HepG2 (cell line): ENCODE data around the gene TLN1. TPM values are rescaled to one million over a fixed set of nuclear protein-coding genes. Genes with fewer than 3 reads are reported as not detected.

Experiments used
- ATAD3A ChIP-seq: sonication (generic); formaldehyde crosslinking; IDR thresholded peaks from 2 replicates; pipeline ENCODE4 v1.4.0; 2020; ENCODE audit warnings: missing genetic modification reagents
- CHD4 ChIP-seq: fragments of 200-600 bp; sonication (generic); IDR thresholded peaks from 2 replicates; pipeline ENCODE4 v1.7.0; 2017; ENCODE audit warnings: mild to moderate bottlenecking, low read length, borderline replicate concordance
- ELF4 ChIP-seq: sonication (generic); formaldehyde crosslinking; IDR thresholded peaks from 2 replicates; pipeline ENCODE4 v1.5.0; 2020; ENCODE audit warnings: missing genetic modification reagents, mild to moderate bottlenecking, moderate library complexity, borderline replicate concordance
- GATAD1 ChIP-seq: IDR thresholded peaks from 2 replicates; pipeline ENCODE4 v1.6.1; 2016; ENCODE audit warnings: missing genetic modification reagents, missing compliant biosample characterization
- HMG20A ChIP-seq: IDR thresholded peaks from 2 replicates; pipeline ENCODE4 v1.6.1; 2016; ENCODE audit warnings: borderline replicate concordance
- KDM6A ChIP-seq: IDR thresholded peaks from 2 replicates; pipeline ENCODE4 v1.6.1; 2016; ENCODE audit warnings: low read depth
- NFE2 ChIP-seq: sonication (generic); formaldehyde crosslinking; IDR thresholded peaks from 2 replicates; pipeline ENCODE4 v1.4.0; 2020; ENCODE audit warnings: missing genetic modification reagents
- POLR2AphosphoS5 ChIP-seq: IDR thresholded peaks from 2 replicates; pipeline ENCODE4 v1.6.1; 2012; ENCODE audit warnings: low read depth, low read length
- SCMH1 ChIP-seq: sonication (generic); formaldehyde crosslinking; IDR thresholded peaks from 2 replicates; pipeline ENCODE4 v1.9.0; 2021; ENCODE audit warnings: missing genetic modification reagents, mild to moderate bottlenecking, borderline replicate concordance
- TCF12 ChIP-seq, 2 experiments: fragments of 450-650 bp in 1 of 2; sonication (generic) in 1 of 2; formaldehyde crosslinking in 1 of 2; IDR thresholded peaks; 2 replicates each; pipeline versions ENCODE4 v1.6.1 to v1.8.0; 2017 to 2022; ENCODE audit warnings: antibody characterized with exemption in 1 of 2, mild to moderate bottlenecking in 1 of 2, missing genetic modification reagents in 1 of 2, moderate library complexity in 1 of 2
- TSC22D2 ChIP-seq: sonication (generic); formaldehyde crosslinking; IDR thresholded peaks from 2 replicates; pipeline ENCODE4 v1.5.1; 2020; ENCODE audit warnings: missing genetic modification reagents, mild to moderate bottlenecking, borderline replicate concordance
- ZBTB42 ChIP-seq: sonication (generic); formaldehyde crosslinking; IDR thresholded peaks from 2 replicates; pipeline ENCODE4 v1.5.0; 2020; ENCODE audit warnings: mild to moderate bottlenecking, missing genetic modification reagents
- ZBTB7B ChIP-seq: sonication (generic); formaldehyde crosslinking; IDR thresholded peaks from 2 replicates; pipeline ENCODE4 v1.4.0; 2020; ENCODE audit warnings: missing genetic modification reagents
- ZNF207 ChIP-seq: fragments of 450-650 bp; IDR thresholded peaks from 2 replicates; pipeline ENCODE4 v1.6.1; 2016; ENCODE audit warnings: antibody characterized with exemption, borderline replicate concordance
- ZNF282 ChIP-seq: fragments of 450-650 bp; IDR thresholded peaks from 2 replicates; pipeline ENCODE4 v1.6.1; 2018; ENCODE audit not compliant: partially characterized antibody
- ZNF562 ChIP-seq: sonication (generic); formaldehyde crosslinking; IDR thresholded peaks from 2 replicates; pipeline ENCODE4 v1.8.0; 2022; ENCODE audit warnings: missing genetic modification reagents, borderline replicate concordance
- polyA plus RNA-seq, 8 experiments: library from polyadenylated mRNA; depleted of rRNA in 3 of 8; stranded (reverse) in 7 of 8; unstranded in 1 of 8; fragments of >200 nt; fragmentation: Illumina TruSeq in 4 of 8; extraction: Trizol in 4 of 8; gene quantifications; 2 replicates each; pipeline versions ENCODE4 v1.2.1 to v1.2.3, GENCODE V29; 2011 to 2016; ENCODE audit warnings: low read depth in 4 of 8, missing spikeins in 1 of 8, mixed read lengths in 1 of 8; ENCODE audit not compliant: insufficient read depth in 1 of 8
- total RNA-seq, 5 experiments: library from RNA; depleted of rRNA; stranded (reverse); fragments of >200 nt; fragmentation: Illumina TruSeq; extraction: Trizol; gene quantifications; 2 replicates each; pipeline ENCODE4 v1.2.3, GENCODE V29; 2016; ENCODE audit warnings: low read depth in 1 of 5
- TF ChIP-seq, protein P1 (sequence below): IDR thresholded peaks from 2 replicates; pipeline ENCODE4 v1.6.1; 2016; ENCODE audit warnings: control low read depth
- TF ChIP-seq, protein P2 (sequence below), 2 experiments: IDR thresholded peaks; 2 replicates each; pipeline ENCODE4 v1.6.1; 2011 to 2012; ENCODE audit warnings: low read length in 2 of 2, borderline replicate concordance in 1 of 2, low read depth in 1 of 2, mild to moderate bottlenecking in 1 of 2, moderate library complexity in 1 of 2
- TF ChIP-seq, protein P3 (sequence below): IDR thresholded peaks from 2 replicates; pipeline ENCODE4 v1.6.1; 2016; ENCODE audit warnings: missing genetic modification reagents, missing compliant biosample characterization
- TF ChIP-seq, protein P4 (sequence below): sonication (generic); formaldehyde crosslinking; IDR thresholded peaks from 2 replicates; pipeline ENCODE4 v1.8.0; 2022; ENCODE audit warnings: low read depth, missing genetic modification reagents
- TF ChIP-seq, protein P5 (sequence below): sonication (generic); formaldehyde crosslinking; IDR thresholded peaks from 2 replicates; pipeline ENCODE4 v1.4.0; 2020; ENCODE audit warnings: mild to moderate bottlenecking, missing genetic modification reagents

TLN1 gene
- total and polyA plus RNA-seq, 2 of the 13 experiments (the other 11 are each of a cell fraction or from before 2014, with no cell fraction given), result 35.2 to 51.8 TPM

DNA sequence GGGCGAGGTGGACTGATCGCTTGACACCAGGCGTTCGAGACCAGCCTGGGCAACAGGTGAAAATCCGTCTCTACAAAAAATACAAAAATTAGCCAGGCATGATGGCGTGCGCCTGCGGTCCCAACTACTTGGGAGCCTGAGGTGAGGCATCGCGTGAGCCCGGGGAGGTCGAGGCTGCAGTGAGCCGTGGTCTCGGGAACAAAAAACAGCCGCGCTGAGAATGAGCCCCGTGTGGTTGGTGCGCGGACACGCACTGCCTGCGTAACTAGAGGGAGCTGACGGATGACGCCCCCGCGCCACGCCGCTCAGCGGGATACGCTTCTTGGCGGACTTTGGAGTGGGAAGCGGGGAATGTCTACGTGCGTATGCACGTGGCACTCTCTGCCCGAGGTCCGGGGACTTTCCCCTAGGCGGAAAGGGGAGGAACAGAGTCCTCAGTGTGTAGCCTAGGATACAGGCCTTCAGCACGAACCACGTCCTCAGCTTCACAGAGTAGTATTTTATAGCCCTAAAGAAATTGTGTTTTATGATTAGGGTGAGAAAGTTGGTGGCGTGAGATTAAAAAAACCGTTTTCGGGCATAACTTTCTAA, 74.4 kb downstream of the TLN1 start, which contains the start of gene RMRP (continued):
- TF ChIP-seq, protein P1, sequence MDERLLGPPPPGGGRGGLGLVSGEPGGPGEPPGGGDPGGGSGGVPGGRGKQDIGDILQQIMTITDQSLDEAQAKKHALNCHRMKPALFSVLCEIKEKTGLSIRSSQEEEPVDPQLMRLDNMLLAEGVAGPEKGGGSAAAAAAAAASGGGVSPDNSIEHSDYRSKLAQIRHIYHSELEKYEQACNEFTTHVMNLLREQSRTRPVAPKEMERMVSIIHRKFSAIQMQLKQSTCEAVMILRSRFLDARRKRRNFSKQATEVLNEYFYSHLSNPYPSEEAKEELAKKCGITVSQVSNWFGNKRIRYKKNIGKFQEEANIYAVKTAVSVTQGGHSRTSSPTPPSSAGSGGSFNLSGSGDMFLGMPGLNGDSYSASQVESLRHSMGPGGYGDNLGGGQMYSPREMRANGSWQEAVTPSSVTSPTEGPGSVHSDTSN (CRISPR knock-in tag), result no peak
- TF ChIP-seq POLR2AphosphoS5 (peak; percentile 71), SCMH1 (no peak), TCF12 (IDR thresholded peaks at IDR 0.05) (no peak), TCF12 (CRISPR knock-in tag; IDR thresholded peaks at IDR 0.05) (0 out of 2 replicates have a peak, but pooled peaks have one; percentile 45), TSC22D2 (CRISPR knock-in tag) (no peak; the same call in 1 of the 2 replicates), ATAD3A (CRISPR knock-in tag) (no peak; the same call in 1 of the 2 replicates), ELF4 (CRISPR knock-in tag) (no peak; the same call in 1 of the 2 replicates), ZNF207 (no peak), HMG20A (CRISPR knock-in tag) (peak; percentile 60; the same call in 1 of the 2 replicates), ZNF562 (no peak), NFE2 (no peak), CHD4 (no peak), KDM6A (CRISPR knock-in tag) (peak; percentile 41; the same call in 1 of the 2 replicates), ZNF282 (no peak), ZBTB7B (CRISPR knock-in tag) (peak; percentile 89; the same call in 1 of the 2 replicates), GATAD1 (CRISPR knock-in tag) (peak; percentile 84), ZBTB42 (CRISPR knock-in tag) (no peak; the same call in none of the 2 replicates)
- TF ChIP-seq, protein P2, sequence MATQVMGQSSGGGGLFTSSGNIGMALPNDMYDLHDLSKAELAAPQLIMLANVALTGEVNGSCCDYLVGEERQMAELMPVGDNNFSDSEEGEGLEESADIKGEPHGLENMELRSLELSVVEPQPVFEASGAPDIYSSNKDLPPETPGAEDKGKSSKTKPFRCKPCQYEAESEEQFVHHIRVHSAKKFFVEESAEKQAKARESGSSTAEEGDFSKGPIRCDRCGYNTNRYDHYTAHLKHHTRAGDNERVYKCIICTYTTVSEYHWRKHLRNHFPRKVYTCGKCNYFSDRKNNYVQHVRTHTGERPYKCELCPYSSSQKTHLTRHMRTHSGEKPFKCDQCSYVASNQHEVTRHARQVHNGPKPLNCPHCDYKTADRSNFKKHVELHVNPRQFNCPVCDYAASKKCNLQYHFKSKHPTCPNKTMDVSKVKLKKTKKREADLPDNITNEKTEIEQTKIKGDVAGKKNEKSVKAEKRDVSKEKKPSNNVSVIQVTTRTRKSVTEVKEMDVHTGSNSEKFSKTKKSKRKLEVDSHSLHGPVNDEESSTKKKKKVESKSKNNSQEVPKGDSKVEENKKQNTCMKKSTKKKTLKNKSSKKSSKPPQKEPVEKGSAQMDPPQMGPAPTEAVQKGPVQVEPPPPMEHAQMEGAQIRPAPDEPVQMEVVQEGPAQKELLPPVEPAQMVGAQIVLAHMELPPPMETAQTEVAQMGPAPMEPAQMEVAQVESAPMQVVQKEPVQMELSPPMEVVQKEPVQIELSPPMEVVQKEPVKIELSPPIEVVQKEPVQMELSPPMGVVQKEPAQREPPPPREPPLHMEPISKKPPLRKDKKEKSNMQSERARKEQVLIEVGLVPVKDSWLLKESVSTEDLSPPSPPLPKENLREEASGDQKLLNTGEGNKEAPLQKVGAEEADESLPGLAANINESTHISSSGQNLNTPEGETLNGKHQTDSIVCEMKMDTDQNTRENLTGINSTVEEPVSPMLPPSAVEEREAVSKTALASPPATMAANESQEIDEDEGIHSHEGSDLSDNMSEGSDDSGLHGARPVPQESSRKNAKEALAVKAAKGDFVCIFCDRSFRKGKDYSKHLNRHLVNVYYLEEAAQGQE (IDR thresholded peaks at IDR 0.05; ENCODE audit: borderline replicate concordance in 1 of 2, low read depth in 1 of 2, low read length in 2 of 2), result peak in 1 of 2 experiments; percentile 65; a peak in 2 of 4 replicates
- TF ChIP-seq, protein P3, sequence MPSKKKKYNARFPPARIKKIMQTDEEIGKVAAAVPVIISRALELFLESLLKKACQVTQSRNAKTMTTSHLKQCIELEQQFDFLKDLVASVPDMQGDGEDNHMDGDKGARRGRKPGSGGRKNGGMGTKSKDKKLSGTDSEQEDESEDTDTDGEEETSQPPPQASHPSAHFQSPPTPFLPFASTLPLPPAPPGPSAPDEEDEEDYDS, result peak; percentile 71; the same call in 1 of the 2 replicates
- TF ChIP-seq, protein P4, sequence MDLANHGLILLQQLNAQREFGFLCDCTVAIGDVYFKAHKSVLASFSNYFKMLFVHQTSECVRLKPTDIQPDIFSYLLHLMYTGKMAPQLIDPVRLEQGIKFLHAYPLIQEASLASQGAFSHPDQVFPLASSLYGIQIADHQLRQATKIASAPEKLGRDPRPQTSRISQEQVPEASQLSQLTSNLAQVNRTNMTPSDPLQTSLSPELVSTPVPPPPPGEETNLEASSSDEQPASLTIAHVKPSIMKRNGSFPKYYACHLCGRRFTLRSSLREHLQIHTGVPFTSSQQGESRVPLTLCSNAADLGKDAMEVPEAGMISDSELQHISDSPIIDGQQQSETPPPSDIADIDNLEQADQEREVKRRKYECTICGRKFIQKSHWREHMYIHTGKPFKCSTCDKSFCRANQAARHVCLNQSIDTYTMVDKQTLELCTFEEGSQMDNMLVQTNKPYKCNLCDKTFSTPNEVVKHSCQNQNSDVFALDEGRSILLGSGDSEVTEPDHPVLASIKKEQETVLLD (CRISPR knock-in tag), result peak; percentile 90
- TF ChIP-seq, protein P5, sequence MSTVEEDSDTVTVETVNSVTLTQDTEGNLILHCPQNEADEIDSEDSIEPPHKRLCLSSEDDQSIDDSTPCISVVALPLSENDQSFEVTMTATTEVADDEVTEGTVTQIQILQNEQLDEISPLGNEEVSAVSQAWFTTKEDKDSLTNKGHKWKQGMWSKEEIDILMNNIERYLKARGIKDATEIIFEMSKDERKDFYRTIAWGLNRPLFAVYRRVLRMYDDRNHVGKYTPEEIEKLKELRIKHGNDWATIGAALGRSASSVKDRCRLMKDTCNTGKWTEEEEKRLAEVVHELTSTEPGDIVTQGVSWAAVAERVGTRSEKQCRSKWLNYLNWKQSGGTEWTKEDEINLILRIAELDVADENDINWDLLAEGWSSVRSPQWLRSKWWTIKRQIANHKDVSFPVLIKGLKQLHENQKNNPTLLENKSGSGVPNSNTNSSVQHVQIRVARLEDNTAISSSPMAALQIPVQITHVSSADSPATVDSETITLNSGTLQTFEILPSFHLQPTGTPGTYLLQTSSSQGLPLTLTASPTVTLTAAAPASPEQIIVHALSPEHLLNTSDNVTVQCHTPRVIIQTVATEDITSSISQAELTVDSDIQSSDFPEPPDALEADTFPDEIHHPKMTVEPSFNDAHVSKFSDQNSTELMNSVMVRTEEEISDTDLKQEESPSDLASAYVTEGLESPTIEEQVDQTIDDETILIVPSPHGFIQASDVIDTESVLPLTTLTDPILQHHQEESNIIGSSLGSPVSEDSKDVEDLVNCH (CRISPR knock-in tag), result no peak
